ENCODE results near the gene MBD3L1.

Gene MBD3L1

GRCh38 chr19:8832132-8833021 lies at the start of gene MBD3L1, which contains the start of gene ZNF558:
Gene MBD3L1 (plus strand): TSS chr19:8832377. CDS start chr19:8842679, 10,302 bp downstream.
Gene ZNF558 (minus strand): TSS chr19:8832304. CDS start chr19:8822659, 9,645 bp downstream.
- DNase-seq, result peak; percentile 98

GRCh38 chr19:8794823-8795222 lies 37.4 kb upstream of the MBD3L1 start:
- no peak for DNase-seq

GRCh38 chr19:8806661-8807060 lies 25.5 kb upstream of the MBD3L1 start:
- DNase-seq, result no peak

GRCh38 chr19:8811315-8812172 lies 20.6 kb upstream of the MBD3L1 start:
- DNase-seq, result no peak

- no peak for DNase-seq
These were observed 18.0 kb upstream of the MBD3L1 start for GRCh38 chr19:8814176-8814575.

- no peak for DNase-seq
These were observed 16.4 kb upstream of the MBD3L1 start for GRCh38 chr19:8815780-8816179.

GRCh38 chr19:8820234-8820633 lies 11.9 kb upstream of the MBD3L1 start:
- DNase-seq, result no peak

GRCh38 chr19:8821748-8822241 lies 10.4 kb upstream of the MBD3L1 start:
- no peak for DNase-seq

- no peak for DNase-seq
These were observed 5.8 kb upstream of the MBD3L1 start for GRCh38 chr19:8826371-8826770.

GRCh38 chr19:8827277-8827676 lies 4.9 kb upstream of the MBD3L1 start:
- DNase-seq, result no peak

GRCh38 chr19:8831373-8831772 lies 804 bp upstream of the MBD3L1 start:
- no peak for DNase-seq

- DNase-seq, result no peak
These were observed 395 bp upstream of the MBD3L1 start for GRCh38 chr19:8831832-8832131.

- no peak for DNase-seq
These were observed 3.3 kb downstream of the MBD3L1 start for GRCh38 chr19:8835446-8835845.

- no peak for DNase-seq
These were observed 3.7 kb downstream of the MBD3L1 start for GRCh38 chr19:8835877-8836276.

GRCh38 chr19:8840708-8841107 lies 8.5 kb downstream of the MBD3L1 start:
- DNase-seq, result no peak

- DNase-seq, result no peak
These were observed 14.6 kb downstream of the MBD3L1 start for GRCh38 chr19:8846819-8847218.

GRCh38 chr19:8849232-8849631 lies 17.1 kb downstream of the MBD3L1 start:
- no peak for DNase-seq

GRCh38 chr19:8850488-8850887 lies 18.3 kb downstream of the MBD3L1 start:
- no peak for DNase-seq

- no peak for DNase-seq
These were observed 26.1 kb downstream of the MBD3L1 start for GRCh38 chr19:8858260-8858659.

GRCh38 chr19:8866344-8866743 lies 34.2 kb downstream of the MBD3L1 start:
- DNase-seq, result no peak

GRCh38 chr19:8877854-8878705 lies 45.9 kb downstream of the MBD3L1 start:
- no peak for DNase-seq

- no peak for DNase-seq
These were observed 48.8 kb downstream of the MBD3L1 start for GRCh38 chr19:8880868-8881488.
